Progenitor cell of endocrine pancreas (in vitro differentiated cells): Measurements from ENCODE around the gene EVX1. TPM values are rescaled to one million over a fixed set of nuclear protein-coding genes. Genes with fewer than 3 reads are reported as not detected.

Experiments used
- DNase-seq: peaks from one replicate; pipeline ENCODE4 v3.0.0; 2021; ENCODE audit warnings: low spot score; ENCODE audit not compliant: unreplicated experiment
- H3K27ac Mint-ChIP-seq: 2 replicates; pipeline ENCODE4 v1.8.0; 2021; ENCODE audit warnings: mild to moderate bottlenecking, moderate library complexity, mixed read lengths
- H3K27me3 Mint-ChIP-seq: 2 replicates; pipeline ENCODE4 v1.8.0; 2021; ENCODE audit warnings: mixed read lengths
- H3K36me3 Mint-ChIP-seq: 2 replicates; pipeline ENCODE4 v1.8.0; 2022; ENCODE audit warnings: mixed read lengths; ENCODE audit not compliant: insufficient read depth
- H3K4me1 Mint-ChIP-seq: 2 replicates; pipeline ENCODE4 v1.8.0; 2021; ENCODE audit warnings: low read depth, mixed read lengths
- H3K4me3 Mint-ChIP-seq: 2 replicates; pipeline ENCODE4 v1.8.0; 2021; ENCODE audit warnings: low read depth, mild to moderate bottlenecking, moderate library complexity, mixed read lengths
- H3K9me3 Mint-ChIP-seq: 2 replicates; pipeline ENCODE4 v1.8.0; 2021; ENCODE audit warnings: low read depth, mixed read lengths
- CTCF ChIP-seq: fragments of 200-600 bp; sonication (generic); IDR thresholded peaks from one replicate; pipeline ENCODE4 v1.5.0; 2021; ENCODE audit warnings: antibody characterized with exemption, mild to moderate bottlenecking; ENCODE audit not compliant: unreplicated experiment
- total RNA-seq: library from RNA; stranded (reverse); gene quantifications from 2 replicates; pipeline ENCODE4 v1.2.1, GENCODE V29; 2021

The EVX1 gene
- total RNA-seq, 1 donor from 2014 or later: not detected

- H3K4me1 Mint-ChIP-seq: peaks cover 5% of the 10 kb centered on the region
- no peaks in the 10 kb centered on the region for H3K9me3 Mint-ChIP-seq
- H3K4me3 Mint-ChIP-seq: peak overlapping the region; percentile 62
- no peak for DNase-seq
- H3K27ac Mint-ChIP-seq: peak overlapping the region; percentile 63
- no peaks in the 10 kb centered on the region for H3K36me3 Mint-ChIP-seq
- no peak for TF ChIP-seq CTCF
- H3K27me3 Mint-ChIP-seq: peaks cover 94% of the 10 kb centered on the region
Measured at GRCh38 chr7:27200761-27201579, 41.6 kb upstream of the EVX1 start.

- Mint-ChIP-seq H3K9me3 (no peaks in the 10 kb centered on the region), H3K27me3 (peaks cover 94% of the 10 kb centered on the region), H3K4me3 (no peak overlapping the region), H3K27ac (no peak overlapping the region), H3K4me1 (peaks cover 5% of the 10 kb centered on the region), H3K36me3 (no peaks in the 10 kb centered on the region)
- TF ChIP-seq CTCF: no peak
- DNase-seq: no peak
Measured at GRCh38 chr7:27201580-27202017, 41.0 kb upstream of the EVX1 start.

- Mint-ChIP-seq H3K4me1 (peaks cover 5% of the 10 kb centered on the region), H3K27me3 (peaks cover 94% of the 10 kb centered on the region), H3K27ac (no peak overlapping the region), H3K9me3 (no peaks in the 10 kb centered on the region), H3K4me3 (no peak overlapping the region), H3K36me3 (no peaks in the 10 kb centered on the region)
- DNase-seq: no peak
- no peak for TF ChIP-seq CTCF
Measured at GRCh38 chr7:27202018-27202861, 40.4 kb upstream of the EVX1 start.

GRCh38 chr7:27202862-27203134 lies 39.8 kb upstream of the EVX1 start:
- Mint-ChIP-seq H3K9me3 (no peaks in the 10 kb centered on the region), H3K36me3 (no peaks in the 10 kb centered on the region), H3K27me3 (peaks cover 94% of the 10 kb centered on the region), H3K27ac (no peak overlapping the region), H3K4me3 (no peak overlapping the region), H3K4me1 (peaks cover 5% of the 10 kb centered on the region)
- DNase-seq: no peak
- no peak for TF ChIP-seq CTCF

- Mint-ChIP-seq H3K9me3 (no peaks in the 10 kb centered on the region), H3K27me3 (peaks cover 94% of the 10 kb centered on the region), H3K27ac (no peak overlapping the region), H3K4me1 (peaks cover 5% of the 10 kb centered on the region), H3K4me3 (no peak overlapping the region), H3K36me3 (no peaks in the 10 kb centered on the region)
- DNase-seq: no peak
- no peak for TF ChIP-seq CTCF
Measured at GRCh38 chr7:27203365-27203953, 39.1 kb upstream of the EVX1 start.
